ENCODE results near the gene STAU1. TPM values are rescaled to one million over a fixed set of nuclear protein-coding genes. Genes with fewer than 3 reads are reported as not detected.
A peak's percentile ranks its signal among the peaks of the same experiment; 100 is the strongest.
"Not testable (repeated sequence)": the region's sequence is repeated elsewhere in the genome, so short reads cannot be mapped to it uniquely, and the experiment has no call there.

The STAU1 gene
- polyA plus RNA-seq, 2 donors = 19.2 to 30.4 TPM

GRCh38 chr20:49228676-49229075, 40.5 kb upstream of the STAU1 start:
- Histone ChIP-seq H3K4me1 (ENCODE audit: control insufficient read depth in 2 of 2, insufficient read depth in 2 of 2, low read length in 1 of 2) (no peaks in the 10 kb centered on the region), H3K27ac (ENCODE audit: low read depth in 2 of 2, low read length in 1 of 2) (no peak overlapping the region), H3K4me3 (ENCODE audit: low read depth in 1 of 2, low read length in 2 of 2) (no peak overlapping the region), H3K27me3 (ENCODE audit: control insufficient read depth in 1 of 2, insufficient read depth in 2 of 2, low read length in 2 of 2) (no peaks in the 10 kb centered on the region), H3K36me3 (ENCODE audit: control insufficient read depth in 2 of 2, insufficient read depth in 2 of 2, low read length in 1 of 2) (peaks cover 21 to 44% of the 10 kb centered on the region in 2 donors), H3K9me3 (ENCODE audit: control insufficient read depth in 2 of 2, insufficient read depth in 1 of 2, low read depth in 1 of 2, low read length in 1 of 2) (no peaks in the 10 kb centered on the region)
- WGBS, 2 donors = 89 to 95% methylated on average over 9 of the region's 9 CpGs

DNA sequence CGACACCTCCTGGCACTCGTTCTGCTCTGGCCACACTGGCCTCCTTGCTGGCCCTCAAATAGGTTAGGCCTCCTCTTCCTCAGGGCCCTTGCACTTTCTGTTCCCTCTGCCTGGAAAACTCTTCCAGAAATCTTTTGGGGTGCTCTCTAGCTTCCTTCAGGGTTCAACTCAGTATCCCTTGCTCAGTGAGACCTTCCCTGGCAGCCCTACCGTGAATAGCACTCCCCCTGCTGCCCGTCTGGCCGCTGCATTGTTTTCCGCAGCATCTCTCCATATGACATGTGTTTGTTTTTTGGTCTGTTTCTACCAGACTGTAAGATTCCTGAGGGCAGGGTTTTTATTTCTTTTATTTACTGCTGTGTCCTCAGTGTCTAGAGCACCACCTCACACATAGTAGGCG, 37.8 kb upstream of the STAU1 start:
- H3K9me3 ChIP-seq (ENCODE audit: control insufficient read depth in 2 of 2, insufficient read depth in 1 of 2, low read depth in 1 of 2, low read length in 1 of 2) = no peaks in the 10 kb centered on the region
- H3K36me3 ChIP-seq (ENCODE audit: control insufficient read depth in 2 of 2, insufficient read depth in 2 of 2, low read length in 1 of 2) = peaks cover 11 to 38% of the 10 kb centered on the region in 2 donors
- 90 to 95% methylated on average over 7 of the region's 7 CpGs for WGBS, 2 donors
- no peak overlapping the region for H3K27ac ChIP-seq (ENCODE audit: low read depth in 2 of 2, low read length in 1 of 2)
- no peaks in the 10 kb centered on the region for H3K4me1 ChIP-seq (ENCODE audit: control insufficient read depth in 2 of 2, insufficient read depth in 2 of 2, low read length in 1 of 2)
- H3K27me3 ChIP-seq (ENCODE audit: control insufficient read depth in 1 of 2, insufficient read depth in 2 of 2, low read length in 2 of 2) = no peaks in the 10 kb centered on the region
- H3K4me3 ChIP-seq (ENCODE audit: low read depth in 1 of 2, low read length in 2 of 2) = no peak overlapping the region

GRCh38 chr20:49219924-49220831, 32.0 kb upstream of the STAU1 start:
- H3K9me3 ChIP-seq (ENCODE audit: control insufficient read depth in 2 of 2, insufficient read depth in 1 of 2, low read depth in 1 of 2, low read length in 1 of 2) = no peaks in the 10 kb centered on the region
- peaks cover 6% of the 10 kb centered on the region in 2 donors for H3K4me1 ChIP-seq (ENCODE audit: control insufficient read depth in 2 of 2, insufficient read depth in 2 of 2, low read length in 1 of 2)
- 63 to 66% methylated on average over 28 of the region's 28 CpGs for WGBS, 2 donors
- H3K27ac ChIP-seq (ENCODE audit: low read depth in 2 of 2, low read length in 1 of 2) = peak overlapping the region; percentile 86 to 97
- peak overlapping the region; percentile 69 to 97 for H3K4me3 ChIP-seq (ENCODE audit: low read depth in 1 of 2, low read length in 2 of 2)
- H3K27me3 ChIP-seq (ENCODE audit: control insufficient read depth in 1 of 2, insufficient read depth in 2 of 2, low read length in 2 of 2) = no peaks in the 10 kb centered on the region
- H3K36me3 ChIP-seq (ENCODE audit: control insufficient read depth in 2 of 2, insufficient read depth in 2 of 2, low read length in 1 of 2) = peaks cover 0 to 16% of the 10 kb centered on the region in 2 donors

DNA sequence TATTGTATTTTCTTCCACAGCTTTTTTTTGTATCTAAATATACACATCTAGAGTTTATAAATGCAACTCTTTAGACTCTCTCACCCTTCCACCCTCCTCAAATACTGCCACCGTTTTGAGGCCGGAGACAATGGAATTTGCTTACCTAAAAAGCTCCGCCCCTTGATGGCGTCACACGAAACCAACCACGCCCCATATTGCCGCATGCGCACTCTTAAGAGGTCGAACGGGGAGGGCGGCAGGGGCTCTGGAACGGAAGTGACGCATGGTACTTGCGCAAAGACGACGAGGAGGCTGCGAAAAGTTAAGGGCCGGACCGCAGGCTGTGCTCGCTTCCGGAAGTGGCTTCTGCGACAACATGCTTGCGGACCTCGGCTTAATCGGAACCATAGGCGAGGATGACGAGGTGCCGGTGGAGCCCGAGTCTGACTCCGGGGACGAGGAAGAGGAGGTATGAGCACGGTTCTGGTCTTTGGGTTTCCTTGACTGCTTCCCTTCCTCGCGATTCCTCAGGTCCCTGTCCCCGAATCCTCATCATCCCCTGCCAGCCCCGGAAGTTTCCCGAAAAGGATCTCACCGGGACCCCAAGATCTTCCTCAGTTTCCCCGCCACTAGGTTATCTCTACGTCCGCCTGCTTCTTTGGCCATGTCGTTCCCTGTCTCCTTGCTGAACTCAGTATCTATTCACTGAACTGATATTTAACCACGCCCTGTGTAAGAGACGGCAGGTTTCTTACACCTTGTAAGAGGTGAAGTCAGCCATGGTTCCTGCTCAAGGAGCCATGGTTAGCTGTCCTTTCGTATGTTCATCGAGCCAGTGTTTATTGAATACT, 31.2 kb upstream of the STAU1 start, which contains the start of gene DDX27:
TSS of gene DDX27 (plus strand) at position 326 of the 833 bp plus-strand sequence. CDS start at position 359, 33 bp downstream.
- peaks cover 0 to 10% of the 10 kb centered on the region in 2 donors for H3K36me3 ChIP-seq (ENCODE audit: control insufficient read depth in 2 of 2, insufficient read depth in 2 of 2, low read length in 1 of 2)
- 0% methylated on average over 46 of the region's 46 CpGs for WGBS, 2 donors
- no peaks in the 10 kb centered on the region for H3K9me3 ChIP-seq (ENCODE audit: control insufficient read depth in 2 of 2, insufficient read depth in 1 of 2, low read depth in 1 of 2, low read length in 1 of 2)
- peak within 1 kb of the TSS; percentile 86 to 97 for H3K27ac ChIP-seq (ENCODE audit: low read depth in 2 of 2, low read length in 1 of 2)
- peak within 1 kb of the TSS; percentile 69 to 97 for H3K4me3 ChIP-seq (ENCODE audit: low read depth in 1 of 2, low read length in 2 of 2)
- H3K27me3 ChIP-seq (ENCODE audit: control insufficient read depth in 1 of 2, insufficient read depth in 2 of 2, low read length in 2 of 2) = no peaks in the 10 kb centered on the region
- H3K4me1 ChIP-seq (ENCODE audit: control insufficient read depth in 2 of 2, insufficient read depth in 2 of 2, low read length in 1 of 2) = peaks cover 6% of the 10 kb centered on the region in 2 donors

GRCh38 chr20:49218739-49219090, 30.6 kb upstream of the STAU1 start:
- not testable (repeated sequence) for H3K27me3 ChIP-seq (ENCODE audit: control insufficient read depth in 1 of 2, insufficient read depth in 2 of 2, low read length in 2 of 2); H3K4me1 ChIP-seq (ENCODE audit: control insufficient read depth in 2 of 2, insufficient read depth in 2 of 2, low read length in 1 of 2); H3K9me3 ChIP-seq (ENCODE audit: control insufficient read depth in 2 of 2, insufficient read depth in 1 of 2, low read depth in 1 of 2, low read length in 1 of 2); H3K36me3 ChIP-seq (ENCODE audit: control insufficient read depth in 2 of 2, insufficient read depth in 2 of 2, low read length in 1 of 2); H3K4me3 ChIP-seq (ENCODE audit: low read depth in 1 of 2, low read length in 2 of 2)
- WGBS, 2 donors = 56 to 61% methylated on average over 13 of the region's 13 CpGs
- peak overlapping the region; percentile 33 to 73 for H3K27ac ChIP-seq (ENCODE audit: low read depth in 2 of 2, low read length in 1 of 2)

GRCh38 chr20:49216991-49217578, 29.0 kb upstream of the STAU1 start:
- no peaks in the 10 kb centered on the region for H3K9me3 ChIP-seq (ENCODE audit: control insufficient read depth in 2 of 2, insufficient read depth in 1 of 2, low read depth in 1 of 2, low read length in 1 of 2)
- no peaks in the 10 kb centered on the region for H3K27me3 ChIP-seq (ENCODE audit: control insufficient read depth in 1 of 2, insufficient read depth in 2 of 2, low read length in 2 of 2)
- H3K4me1 ChIP-seq (ENCODE audit: control insufficient read depth in 2 of 2, insufficient read depth in 2 of 2, low read length in 1 of 2) = peaks cover 6% of the 10 kb centered on the region in 2 donors
- H3K27ac ChIP-seq (ENCODE audit: low read depth in 2 of 2, low read length in 1 of 2) = peak overlapping the region in 1 of 2 donors; percentile 0
- H3K36me3 ChIP-seq (ENCODE audit: control insufficient read depth in 2 of 2, insufficient read depth in 2 of 2, low read length in 1 of 2) = peaks cover 0 to 2% of the 10 kb centered on the region in 2 donors
- no peak overlapping the region for H3K4me3 ChIP-seq (ENCODE audit: low read depth in 1 of 2, low read length in 2 of 2)
- WGBS, 2 donors = 17 to 18% methylated on average over 11 of the region's 11 CpGs

GRCh38 chr20:49215232-49215631, 27.1 kb upstream of the STAU1 start:
- H3K4me1 ChIP-seq (ENCODE audit: control insufficient read depth in 2 of 2, insufficient read depth in 2 of 2, low read length in 1 of 2) = peaks cover 2 to 3% of the 10 kb centered on the region in 2 donors
- WGBS, 2 donors = 88 to 91% methylated on average over 3 of the region's 3 CpGs
- H3K4me3 ChIP-seq (ENCODE audit: low read depth in 1 of 2, low read length in 2 of 2) = no peak overlapping the region
- H3K27me3 ChIP-seq (ENCODE audit: control insufficient read depth in 1 of 2, insufficient read depth in 2 of 2, low read length in 2 of 2) = no peaks in the 10 kb centered on the region
- H3K27ac ChIP-seq (ENCODE audit: low read depth in 2 of 2, low read length in 1 of 2) = no peak overlapping the region
- no peaks in the 10 kb centered on the region for H3K9me3 ChIP-seq (ENCODE audit: control insufficient read depth in 2 of 2, insufficient read depth in 1 of 2, low read depth in 1 of 2, low read length in 1 of 2)
- no peaks in the 10 kb centered on the region for H3K36me3 ChIP-seq (ENCODE audit: control insufficient read depth in 2 of 2, insufficient read depth in 2 of 2, low read length in 1 of 2)

- Histone ChIP-seq H3K9me3 (ENCODE audit: control insufficient read depth in 2 of 2, insufficient read depth in 1 of 2, low read depth in 1 of 2, low read length in 1 of 2) (no peaks in the 10 kb centered on the region), H3K4me1 (ENCODE audit: control insufficient read depth in 2 of 2, insufficient read depth in 2 of 2, low read length in 1 of 2) (no peaks in the 10 kb centered on the region), H3K36me3 (ENCODE audit: control insufficient read depth in 2 of 2, insufficient read depth in 2 of 2, low read length in 1 of 2) (no peaks in the 10 kb centered on the region), H3K27ac (ENCODE audit: low read depth in 2 of 2, low read length in 1 of 2) (no peak overlapping the region), H3K4me3 (ENCODE audit: low read depth in 1 of 2, low read length in 2 of 2) (no peak overlapping the region), H3K27me3 (ENCODE audit: control insufficient read depth in 1 of 2, insufficient read depth in 2 of 2, low read length in 2 of 2) (no peaks in the 10 kb centered on the region)
These were observed 26.4 kb upstream of the STAU1 start for GRCh38 chr20:49214571-49214970.

- H3K36me3 ChIP-seq (ENCODE audit: control insufficient read depth in 2 of 2, insufficient read depth in 2 of 2, low read length in 1 of 2) = no peaks in the 10 kb centered on the region
- H3K4me1 ChIP-seq (ENCODE audit: control insufficient read depth in 2 of 2, insufficient read depth in 2 of 2, low read length in 1 of 2) = no peaks in the 10 kb centered on the region
- H3K9me3 ChIP-seq (ENCODE audit: control insufficient read depth in 2 of 2, insufficient read depth in 1 of 2, low read depth in 1 of 2, low read length in 1 of 2) = no peaks in the 10 kb centered on the region
- WGBS, 2 donors = 32 to 41% methylated on average over 1 of the region's 1 CpG
- no peak overlapping the region for H3K4me3 ChIP-seq (ENCODE audit: low read depth in 1 of 2, low read length in 2 of 2)
- H3K27me3 ChIP-seq (ENCODE audit: control insufficient read depth in 1 of 2, insufficient read depth in 2 of 2, low read length in 2 of 2) = no peaks in the 10 kb centered on the region
- no peak overlapping the region for H3K27ac ChIP-seq (ENCODE audit: low read depth in 2 of 2, low read length in 1 of 2)
These were observed 22.6 kb upstream of the STAU1 start for GRCh38 chr20:49210757-49211110.
